Smooth muscle cell (in vitro differentiated cells): ENCODE measurements around the gene GNB3. TPM values are rescaled to one million over a fixed set of nuclear protein-coding genes. Genes with fewer than 3 reads are reported as not detected.

Experiments
- DNase-seq: peaks from one replicate; lab custom pipeline; 2025; ENCODE audit not compliant: unreplicated experiment; lab: John Stamatoyannopoulos, UW
- H2AFZ ChIP-seq: fragments of 200-600 bp; sonication (generic); 2 replicates; pipeline ENCODE4 v1.6.0; 2016; ENCODE audit warnings: antibody characterized with exemption, low read depth, mild to moderate bottlenecking
- H3F3A ChIP-seq: fragments of 200-600 bp; sonication (generic); 2 replicates; pipeline ENCODE4 v1.6.0; 2017; ENCODE audit warnings: antibody characterized with exemption, low read depth
- H3K27ac ChIP-seq: fragments of 200-600 bp; sonication (generic); 2 replicates; pipeline ENCODE4 v1.5.1; 2016; ENCODE audit warnings: low read depth, mild to moderate bottlenecking
- H3K27me3 ChIP-seq: fragments of 200-600 bp; sonication (generic); 2 replicates; pipeline ENCODE4 v1.6.1; 2016; ENCODE audit warnings: low read depth, mild to moderate bottlenecking
- H3K36me3 ChIP-seq: fragments of 200-600 bp; sonication (generic); 2 replicates; pipeline ENCODE4 v1.5.1; 2016; ENCODE audit warnings: low read depth
- H3K4me1 ChIP-seq: fragments of 200-600 bp; sonication (generic); 2 replicates; pipeline ENCODE4 v1.5.1; 2016; ENCODE audit warnings: low read depth
- H3K4me2 ChIP-seq: fragments of 200-600 bp; sonication (generic); 2 replicates; pipeline ENCODE4 v1.6.0; 2016; ENCODE audit warnings: mild to moderate bottlenecking
- H3K4me3 ChIP-seq: fragments of 200-600 bp; sonication (generic); 2 replicates; pipeline ENCODE4 v1.5.1; 2016; ENCODE audit warnings: mild to moderate bottlenecking
- H3K79me2 ChIP-seq: fragments of 200-600 bp; sonication (generic); 2 replicates; pipeline ENCODE4 v1.6.0; 2016; ENCODE audit warnings: low read depth, mild to moderate bottlenecking
- H3K9ac ChIP-seq: fragments of 200-600 bp; sonication (generic); 2 replicates; pipeline ENCODE4 v1.6.0; 2016; ENCODE audit warnings: low read depth
- H3K9me3 ChIP-seq: fragments of 200-600 bp; sonication (generic); replicated peaks from 2 replicates; pipeline ENCODE4 v1.5.1; 2016; ENCODE audit warnings: low read depth
- H4K20me1 ChIP-seq: fragments of 200-600 bp; sonication (generic); 2 replicates; pipeline ENCODE4 v1.6.0; 2016; ENCODE audit warnings: low read depth
- CTCF ChIP-seq: fragments of 200-600 bp; sonication (generic); IDR thresholded peaks from 2 replicates; pipeline ENCODE4 v1.5.1; 2017; ENCODE audit warnings: borderline replicate concordance, mild to moderate bottlenecking, antibody characterized with exemption; ENCODE audit not compliant: insufficient read depth, poor library complexity, severe bottlenecking
- WGBS: methylation state at CpG from one replicate; pipeline ENCODE4 v1.1.7; 2016; ENCODE audit warnings: low lambda C conversion rate; 5-methylcytosine and 5-hydroxymethylcytosine counted together
- polyA plus RNA-seq: library from polyadenylated mRNA; unstranded; fragments of >200 nt; fragmentation: Nextera tagmentation; extraction: Ambion mirVana; gene quantifications from 2 replicates; pipeline ENCODE4 v1.2.1, GENCODE V29; 2016
- total RNA-seq: library from RNA; depleted of rRNA; stranded (reverse); fragments of >200 nt; gene quantifications from 2 replicates; pipeline ENCODE4 v1.2.3, GENCODE V29; 2014

The GNB3 gene
- total and polyA plus RNA-seq, 2 experiments from 2014 or later: 6.2 to 6.3 TPM

GRCh38 chr12:6822426-6823135 is 18.1 kb upstream of the GNB3 start:
- no peak for TF ChIP-seq CTCF
- Histone ChIP-seq H3K4me2 (peak overlapping the region; percentile 81), H3K79me2 (no peaks in the 10 kb centered on the region), H3F3A (no peaks in the 10 kb centered on the region), H2AFZ (no peak overlapping the region), H3K9me3 (no peaks in the 10 kb centered on the region), H3K27me3 (peaks cover 5% of the 10 kb centered on the region), H3K4me3 (no peak overlapping the region), H3K27ac (no peak overlapping the region), H3K9ac (no peak overlapping the region), H3K4me1 (peaks cover 34% of the 10 kb centered on the region), H4K20me1 (peaks cover 6% of the 10 kb centered on the region), H3K36me3 (no peaks in the 10 kb centered on the region)
- 54% methylated on average over 7 of the region's 7 CpGs for WGBS
- DNase-seq: no peak

- 76% methylated on average over 12 of the region's 12 CpGs for WGBS
These were observed 17.3 kb upstream of the GNB3 start for GRCh38 chr12:6823182-6824084.

GRCh38 chr12:6824085-6824775 is 16.5 kb upstream of the GNB3 start:
- no peak for TF ChIP-seq CTCF
- peaks cover 6% of the 10 kb centered on the region for H4K20me1 ChIP-seq
- H3K9ac ChIP-seq: no peak overlapping the region
- no peak overlapping the region for H3K27ac ChIP-seq
- 90% methylated on average over 37 of the region's 37 CpGs for WGBS
- peaks cover 10% of the 10 kb centered on the region for H3K79me2 ChIP-seq
- H3F3A ChIP-seq: no peaks in the 10 kb centered on the region
- DNase-seq: no peak
- peaks cover 5% of the 10 kb centered on the region for H3K27me3 ChIP-seq
- no peak overlapping the region for H3K4me3 ChIP-seq
- no peaks in the 10 kb centered on the region for H3K9me3 ChIP-seq
- H3K36me3 ChIP-seq: no peaks in the 10 kb centered on the region
- peak overlapping the region; percentile 88 for H3K4me2 ChIP-seq
- H3K4me1 ChIP-seq: peaks cover 33% of the 10 kb centered on the region
- H2AFZ ChIP-seq: no peak overlapping the region

More at GRCh38 chr12:6823182-6824084, 17.3 kb upstream of the GNB3 start:
- Histone ChIP-seq H3K27me3 (peaks cover 5% of the 10 kb centered on the region), H3K79me2 (peaks cover 5% of the 10 kb centered on the region), H3K36me3 (no peaks in the 10 kb centered on the region), H3K4me3 (no peak overlapping the region), H2AFZ (no peak overlapping the region), H3F3A (no peaks in the 10 kb centered on the region), H4K20me1 (peaks cover 6% of the 10 kb centered on the region), H3K4me1 (peaks cover 34% of the 10 kb centered on the region), H3K4me2 (no peak overlapping the region), H3K9ac (no peak overlapping the region), H3K9me3 (no peaks in the 10 kb centered on the region), H3K27ac (no peak overlapping the region)
- TF ChIP-seq CTCF: no peak
- no peak for DNase-seq
